Vagina (tissue), 2 donors: ENCODE results near the gene MYO1E.

ENCODE experiments used
- POLR2A ChIP-seq, 2 donors: fragments of 450-650 bp; IDR thresholded peaks; one replicate each; pipeline ENCODE4 v1.6.1; 2017; ENCODE audit warnings: antibody characterized with exemption in 2 of 2, mild to moderate bottlenecking in 2 of 2, moderate library complexity in 2 of 2
- TF ChIP-seq, protein P1 (sequence below), 3 experiments: fragments of 450-650 bp in 2 of 3; fragments of 200-600 bp in 1 of 3; sonication (generic) in 1 of 3; IDR thresholded peaks; one replicate each; pipeline ENCODE4 v1.5.1; 2017 to 2019; ENCODE audit warnings: antibody characterized with exemption in 3 of 3, mild to moderate bottlenecking in 2 of 3, moderate library complexity in 2 of 3

DNA sequence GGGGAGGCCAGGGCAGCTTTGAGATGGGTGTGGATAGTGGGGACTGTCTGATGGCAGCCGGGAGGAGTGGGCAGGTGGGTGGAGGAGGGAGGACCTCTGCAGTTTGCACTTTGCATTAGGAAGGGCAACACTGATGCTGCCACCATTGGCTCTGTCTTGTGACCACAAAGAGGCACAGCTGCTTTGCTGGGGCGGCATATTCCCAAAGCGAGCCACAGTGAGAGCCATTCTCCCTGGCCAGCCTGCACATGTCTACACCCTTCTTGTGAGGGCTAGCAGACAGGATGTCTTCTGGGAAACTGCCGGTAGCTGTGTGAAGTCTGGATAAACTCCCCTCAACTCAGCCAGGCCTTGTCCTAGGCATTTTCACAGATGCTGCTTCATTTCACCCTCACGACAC lies 229.4 kb downstream of the MYO1E start:
- no peak for TF ChIP-seq POLR2A (IDR thresholded peaks at IDR 0.05)
- TF ChIP-seq, protein P1, sequence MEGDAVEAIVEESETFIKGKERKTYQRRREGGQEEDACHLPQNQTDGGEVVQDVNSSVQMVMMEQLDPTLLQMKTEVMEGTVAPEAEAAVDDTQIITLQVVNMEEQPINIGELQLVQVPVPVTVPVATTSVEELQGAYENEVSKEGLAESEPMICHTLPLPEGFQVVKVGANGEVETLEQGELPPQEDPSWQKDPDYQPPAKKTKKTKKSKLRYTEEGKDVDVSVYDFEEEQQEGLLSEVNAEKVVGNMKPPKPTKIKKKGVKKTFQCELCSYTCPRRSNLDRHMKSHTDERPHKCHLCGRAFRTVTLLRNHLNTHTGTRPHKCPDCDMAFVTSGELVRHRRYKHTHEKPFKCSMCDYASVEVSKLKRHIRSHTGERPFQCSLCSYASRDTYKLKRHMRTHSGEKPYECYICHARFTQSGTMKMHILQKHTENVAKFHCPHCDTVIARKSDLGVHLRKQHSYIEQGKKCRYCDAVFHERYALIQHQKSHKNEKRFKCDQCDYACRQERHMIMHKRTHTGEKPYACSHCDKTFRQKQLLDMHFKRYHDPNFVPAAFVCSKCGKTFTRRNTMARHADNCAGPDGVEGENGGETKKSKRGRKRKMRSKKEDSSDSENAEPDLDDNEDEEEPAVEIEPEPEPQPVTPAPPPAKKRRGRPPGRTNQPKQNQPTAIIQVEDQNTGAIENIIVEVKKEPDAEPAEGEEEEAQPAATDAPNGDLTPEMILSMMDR (IDR thresholded peaks at IDR 0.05) = no peak
